Loucy (cell line): Measurements from ENCODE around the gene HOXA11.

Source experiments
- EZH2phosphoT487 ChIP-seq: fragments of 200-600 bp; IDR thresholded peaks from 2 replicates; pipeline ENCODE4 v1.6.1; 2018; ENCODE audit warnings: antibody characterized with exemption, mild to moderate bottlenecking, moderate library complexity, borderline replicate concordance
- TF ChIP-seq, protein P1 (sequence below): fragments of 200-600 bp; sonication (generic); conservative IDR thresholded peaks from 2 replicates; pipeline ENCODE4 v1.5.1; 2014; ENCODE audit warnings: mild to moderate bottlenecking, antibody characterized with exemption, low read length

DNA sequence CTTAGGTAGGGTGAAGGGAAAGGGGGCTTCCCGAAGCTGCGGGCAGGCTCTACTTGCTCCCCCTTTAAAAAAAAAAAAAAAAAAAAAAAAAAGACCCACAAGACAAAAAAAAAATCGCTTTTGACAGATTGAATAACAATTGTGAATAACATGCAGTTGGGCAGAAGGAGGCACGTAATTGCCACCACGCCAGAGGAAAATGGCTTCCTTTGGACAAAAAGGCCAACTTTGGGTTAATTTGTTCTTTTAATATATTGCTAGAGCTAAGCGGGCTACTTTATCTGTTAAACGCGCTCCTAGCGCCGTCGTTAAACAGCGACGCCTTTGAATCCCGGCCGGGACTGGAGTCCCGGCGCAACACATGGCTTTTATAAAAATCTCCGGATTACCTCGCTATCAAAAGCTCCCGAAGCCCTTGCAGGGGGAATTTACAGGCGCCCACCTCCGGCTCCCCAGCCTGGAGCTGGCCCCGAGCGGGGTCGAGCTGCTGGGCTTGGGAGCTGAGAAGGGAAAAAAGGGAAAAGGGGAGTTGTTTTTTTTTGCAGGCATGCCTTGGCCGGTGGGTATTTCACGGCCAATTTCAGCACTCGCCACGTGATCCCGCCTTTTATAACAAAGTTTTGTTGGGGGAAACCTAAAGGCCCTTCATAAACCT, 1.2 kb downstream of the HOXA11 start:
- TF ChIP-seq, protein P1, sequence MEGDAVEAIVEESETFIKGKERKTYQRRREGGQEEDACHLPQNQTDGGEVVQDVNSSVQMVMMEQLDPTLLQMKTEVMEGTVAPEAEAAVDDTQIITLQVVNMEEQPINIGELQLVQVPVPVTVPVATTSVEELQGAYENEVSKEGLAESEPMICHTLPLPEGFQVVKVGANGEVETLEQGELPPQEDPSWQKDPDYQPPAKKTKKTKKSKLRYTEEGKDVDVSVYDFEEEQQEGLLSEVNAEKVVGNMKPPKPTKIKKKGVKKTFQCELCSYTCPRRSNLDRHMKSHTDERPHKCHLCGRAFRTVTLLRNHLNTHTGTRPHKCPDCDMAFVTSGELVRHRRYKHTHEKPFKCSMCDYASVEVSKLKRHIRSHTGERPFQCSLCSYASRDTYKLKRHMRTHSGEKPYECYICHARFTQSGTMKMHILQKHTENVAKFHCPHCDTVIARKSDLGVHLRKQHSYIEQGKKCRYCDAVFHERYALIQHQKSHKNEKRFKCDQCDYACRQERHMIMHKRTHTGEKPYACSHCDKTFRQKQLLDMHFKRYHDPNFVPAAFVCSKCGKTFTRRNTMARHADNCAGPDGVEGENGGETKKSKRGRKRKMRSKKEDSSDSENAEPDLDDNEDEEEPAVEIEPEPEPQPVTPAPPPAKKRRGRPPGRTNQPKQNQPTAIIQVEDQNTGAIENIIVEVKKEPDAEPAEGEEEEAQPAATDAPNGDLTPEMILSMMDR: no peak
- no peak for TF ChIP-seq EZH2phosphoT487
